Measurements from ENCODE around the gene TPK1. TPM values are rescaled to one million over a fixed set of nuclear protein-coding genes. Genes with fewer than 3 reads are reported as not detected.

The TPK1 gene
- total RNA-seq, 1 donor from 2014 or later, result 2.2 TPM

- Mint-ChIP-seq H3K27ac (no peak overlapping the region), H3K36me3 (ENCODE audit: insufficient read depth) (no peaks in the 10 kb centered on the region), H3K4me3 (ENCODE audit: low read depth) (no peak overlapping the region), H3K27me3 (no peaks in the 10 kb centered on the region), H3K9me3 (ENCODE audit: low read depth) (no peaks in the 10 kb centered on the region), H3K4me1 (ENCODE audit: low read depth) (peaks cover 2% of the 10 kb centered on the region)
- no peak for TF ChIP-seq CTCF (IDR thresholded peaks at IDR 0.05; ENCODE audit: unreplicated experiment)
- no peak for DNase-seq (ENCODE audit: low spot score, unreplicated experiment)
These were observed 286.0 kb downstream of the TPK1 start for GRCh38 chr7:144549861-144550260.

- Mint-ChIP-seq H3K4me3 (ENCODE audit: low read depth) (no peak overlapping the region), H3K27ac (no peak overlapping the region), H3K4me1 (ENCODE audit: low read depth) (peaks cover 1% of the 10 kb centered on the region), H3K27me3 (no peaks in the 10 kb centered on the region), H3K36me3 (ENCODE audit: insufficient read depth) (no peaks in the 10 kb centered on the region), H3K9me3 (ENCODE audit: low read depth) (no peaks in the 10 kb centered on the region)
- no peak for TF ChIP-seq CTCF (IDR thresholded peaks at IDR 0.05; ENCODE audit: unreplicated experiment)
- DNase-seq (ENCODE audit: low spot score, unreplicated experiment), result no peak
These were observed 287.3 kb downstream of the TPK1 start for GRCh38 chr7:144548556-144548955.

- Mint-ChIP-seq H3K9me3 (ENCODE audit: low read depth) (no peaks in the 10 kb centered on the region), H3K4me3 (ENCODE audit: low read depth) (no peak overlapping the region)
- no peak for TF ChIP-seq CTCF (IDR thresholded peaks at IDR 0.05; ENCODE audit: unreplicated experiment)
These were observed 288.0 kb downstream of the TPK1 start for GRCh38 chr7:144547888-144548287.

GRCh38 chr7:144546782-144547181, 289.1 kb downstream of the TPK1 start:
- no peaks in the 10 kb centered on the region for H3K4me1 Mint-ChIP-seq (ENCODE audit: low read depth)
- no peaks in the 10 kb centered on the region for H3K9me3 Mint-ChIP-seq (ENCODE audit: low read depth)
- TF ChIP-seq CTCF (IDR thresholded peaks at IDR 0.05; ENCODE audit: unreplicated experiment), result no peak

More at GRCh38 chr7:144547888-144548287, 288.0 kb downstream of the TPK1 start:
- Mint-ChIP-seq H3K27ac (no peak overlapping the region), H3K4me1 (ENCODE audit: low read depth) (no peaks in the 10 kb centered on the region), H3K27me3 (no peaks in the 10 kb centered on the region), H3K36me3 (ENCODE audit: insufficient read depth) (no peaks in the 10 kb centered on the region)
- DNase-seq (ENCODE audit: low spot score, unreplicated experiment), result no peak

GRCh38 chr7:144545330-144545729, 290.5 kb downstream of the TPK1 start:
- TF ChIP-seq CTCF (IDR thresholded peaks at IDR 0.05; ENCODE audit: unreplicated experiment), result no peak
- Mint-ChIP-seq H3K27ac (no peak overlapping the region), H3K4me1 (ENCODE audit: low read depth) (no peaks in the 10 kb centered on the region), H3K27me3 (no peaks in the 10 kb centered on the region), H3K9me3 (ENCODE audit: low read depth) (no peaks in the 10 kb centered on the region), H3K36me3 (ENCODE audit: insufficient read depth) (no peaks in the 10 kb centered on the region), H3K4me3 (ENCODE audit: low read depth) (no peak overlapping the region)
- DNase-seq (ENCODE audit: low spot score, unreplicated experiment), result no peak

More at GRCh38 chr7:144546782-144547181, 289.1 kb downstream of the TPK1 start:
- Mint-ChIP-seq H3K27ac (no peak overlapping the region), H3K27me3 (no peaks in the 10 kb centered on the region), H3K4me3 (ENCODE audit: low read depth) (no peak overlapping the region), H3K36me3 (ENCODE audit: insufficient read depth) (no peaks in the 10 kb centered on the region)
- no peak for DNase-seq (ENCODE audit: low spot score, unreplicated experiment)
